Activated CD8-positive, alpha-beta memory T cell treated with anti-CD3 and anti-CD28 coated beads, Interleukin-2, amount 50 U/mL, for 1 hour (primary cell): ENCODE measurements around the gene INSRR.

Source experiments
- DNase-seq: peaks from one replicate; pipeline ENCODE4 v3.0.0-alpha.2; 2020; ENCODE audit errors: extremely low read depth

The INSRR gene

DNA sequence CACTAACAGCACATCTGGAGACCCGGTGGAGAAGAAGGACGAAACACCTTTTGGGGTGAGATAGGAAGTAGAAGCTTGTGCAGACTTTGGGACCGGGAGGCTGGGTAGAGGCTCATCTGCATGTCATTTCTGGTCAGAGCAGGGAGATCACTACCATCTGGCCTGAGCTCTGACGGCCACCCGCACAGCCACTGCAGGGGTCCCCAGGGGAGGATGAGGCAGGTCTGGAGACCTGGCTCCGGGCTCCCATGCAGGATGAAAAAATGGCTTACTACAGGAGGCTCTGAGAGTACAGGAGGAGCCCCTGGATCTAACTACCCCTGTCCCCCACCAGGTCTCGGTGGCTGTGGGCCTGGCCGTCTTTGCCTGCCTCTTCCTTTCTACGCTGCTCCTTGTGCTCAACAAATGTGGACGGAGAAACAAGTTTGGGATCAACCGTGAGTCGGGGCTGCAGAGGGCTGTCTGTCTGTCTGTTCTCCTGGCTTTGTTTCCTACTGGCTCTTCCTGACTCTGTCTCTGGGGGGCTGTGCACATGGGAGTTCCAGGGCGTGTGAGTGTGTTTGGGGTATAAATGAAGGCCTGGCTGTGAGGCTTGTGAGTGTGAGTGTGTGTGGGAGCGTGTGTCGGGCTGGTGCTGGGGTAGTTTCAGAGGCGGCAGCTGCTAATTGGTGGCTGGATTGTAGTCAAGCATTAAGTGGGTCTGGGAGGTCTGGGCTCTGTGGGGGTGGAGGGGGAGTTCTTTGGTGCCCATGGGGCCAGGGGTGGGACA, 15.8 kb upstream of the INSRR start:
- DNase-seq = no peak

DNA sequence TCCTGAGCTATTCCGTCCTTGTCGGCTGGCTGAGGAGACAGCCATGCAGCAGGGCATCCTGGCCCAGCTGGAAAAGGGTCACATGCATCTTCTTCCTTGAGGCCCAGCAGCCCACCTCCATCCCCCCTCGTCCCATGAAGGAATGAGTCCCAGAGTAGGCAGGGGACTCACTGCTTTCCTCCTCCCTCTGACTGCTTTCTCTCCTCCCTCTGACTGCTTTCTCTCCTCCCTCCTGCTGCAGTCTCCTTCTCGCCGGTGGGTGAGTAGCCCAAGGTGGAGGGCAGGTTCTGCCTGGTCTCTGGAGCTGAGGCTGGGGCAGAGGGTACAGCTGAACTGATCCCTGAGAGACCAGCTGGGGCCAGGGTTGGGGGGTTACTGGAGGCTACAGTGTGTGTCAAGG, 15.2 kb upstream of the INSRR start:
- DNase-seq = no peak

DNA sequence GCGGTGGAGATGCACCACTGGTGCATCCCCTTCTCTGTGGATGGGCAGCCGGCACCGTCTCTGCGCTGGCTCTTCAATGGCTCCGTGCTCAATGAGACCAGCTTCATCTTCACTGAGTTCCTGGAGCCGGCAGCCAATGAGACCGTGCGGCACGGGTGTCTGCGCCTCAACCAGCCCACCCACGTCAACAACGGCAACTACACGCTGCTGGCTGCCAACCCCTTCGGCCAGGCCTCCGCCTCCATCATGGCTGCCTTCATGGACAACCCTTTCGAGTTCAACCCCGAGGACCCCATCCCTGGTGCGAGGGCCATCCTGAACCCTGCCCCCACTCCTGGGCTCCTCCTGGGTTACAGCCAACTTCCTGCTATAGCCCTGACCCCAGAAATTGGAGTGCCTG, 14.7 kb upstream of the INSRR start:
- DNase-seq = no peak

GRCh38 chr1:156869455-156869854, 10.5 kb upstream of the INSRR start:
- DNase-seq = no peak

GRCh38 chr1:156868341-156868740, 9.4 kb upstream of the INSRR start:
- DNase-seq = no peak

- no peak for DNase-seq
Measured at GRCh38 chr1:156866249-156866909, 7.5 kb upstream of the INSRR start.

DNA sequence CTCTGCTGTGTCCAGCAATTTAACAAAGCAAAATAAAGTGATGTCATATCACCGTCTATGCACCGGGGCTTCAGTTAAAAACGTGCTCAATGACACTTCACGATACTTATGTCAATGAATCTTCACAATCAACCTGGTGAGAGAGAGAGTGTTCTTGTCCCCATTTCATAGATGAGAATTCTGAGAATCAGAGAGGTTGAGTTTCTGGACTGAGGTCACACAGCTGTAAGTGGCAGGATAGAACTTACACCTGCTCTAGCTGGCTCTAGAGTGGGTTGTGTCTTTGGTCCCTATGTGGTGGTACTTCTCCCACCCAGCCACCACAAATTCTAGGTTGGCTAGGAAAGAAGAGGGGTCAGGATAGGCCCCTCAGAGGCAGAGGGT, 6.9 kb upstream of the INSRR start:
- no peak for DNase-seq

GRCh38 chr1:156865258-156865657, 6.3 kb upstream of the INSRR start:
- no peak for DNase-seq

- no peak for DNase-seq
Measured at GRCh38 chr1:156864796-156865195, 5.9 kb upstream of the INSRR start.

- no peak for DNase-seq
Measured at GRCh38 chr1:156863631-156864030, 4.7 kb upstream of the INSRR start.

- no peak for DNase-seq
Measured at GRCh38 chr1:156862997-156863599, 4.2 kb upstream of the INSRR start.

GRCh38 chr1:156862584-156862983, 3.7 kb upstream of the INSRR start:
- no peak for DNase-seq

GRCh38 chr1:156860628-156861423, 1.9 kb upstream of the INSRR start, which contains the start of gene NTRK1:
TSS of gene NTRK1 (plus strand) at chr1:156860865. CDS start at chr1:156860935, 70 bp downstream.
- DNase-seq = no peak

DNA sequence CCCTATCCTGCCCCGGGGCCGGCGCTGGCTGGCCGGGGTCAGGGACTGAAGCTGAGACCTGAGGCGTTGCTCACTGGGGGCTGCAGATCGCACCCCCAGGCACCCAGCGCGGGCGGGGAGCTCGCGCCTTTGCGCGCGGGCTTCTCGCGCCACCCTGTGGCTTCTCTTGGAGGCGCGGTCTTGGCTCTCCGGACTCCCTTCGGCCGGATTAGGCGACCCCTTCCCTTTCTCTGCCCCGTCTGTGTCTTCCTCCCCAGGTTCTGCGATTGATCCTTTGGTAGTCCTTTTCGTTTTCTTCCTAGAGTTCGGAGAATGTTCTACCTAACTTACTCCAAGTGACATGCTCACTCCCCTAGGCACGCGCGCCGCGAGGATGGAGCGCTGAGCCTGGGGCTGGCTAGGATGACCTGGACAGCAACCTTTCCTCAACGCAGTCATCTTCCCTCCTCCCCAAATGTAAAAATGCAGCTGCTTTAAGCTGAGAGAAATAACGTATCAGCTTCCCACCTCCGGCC, 1.3 kb upstream of the INSRR start:
- DNase-seq = no peak

- no peak for DNase-seq
Measured at GRCh38 chr1:156859523-156860112, 701 bp upstream of the INSRR start.

GRCh38 chr1:156858555-156858956, 361 bp downstream of the INSRR start:
- no peak for DNase-seq

- DNase-seq = no peak
Measured at GRCh38 chr1:156857532-156857931, 1.4 kb downstream of the INSRR start.

- no peak for DNase-seq
Measured at GRCh38 chr1:156856282-156856785, 2.6 kb downstream of the INSRR start.

DNA sequence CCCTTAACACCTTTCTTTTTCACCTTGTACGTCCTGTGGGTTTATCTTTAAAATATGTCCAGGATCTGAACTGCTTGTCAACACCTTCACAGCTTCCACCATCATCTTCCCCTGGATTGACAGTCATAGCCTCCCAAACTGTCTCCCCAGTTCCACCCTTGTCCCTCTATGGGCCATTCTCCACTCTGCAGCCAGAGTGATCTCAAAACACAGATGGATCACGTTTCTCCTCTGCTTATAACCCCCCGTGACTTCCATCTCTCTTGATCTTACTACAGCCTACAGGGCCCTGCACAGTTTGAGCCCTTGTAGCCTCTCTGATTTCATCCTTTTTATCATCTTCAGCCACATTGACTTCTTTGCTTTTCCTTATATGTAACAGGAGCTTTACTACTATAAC, 4.3 kb downstream of the INSRR start:
- no peak for DNase-seq

GRCh38 chr1:156853761-156854160, 5.2 kb downstream of the INSRR start:
- DNase-seq = no peak

DNA sequence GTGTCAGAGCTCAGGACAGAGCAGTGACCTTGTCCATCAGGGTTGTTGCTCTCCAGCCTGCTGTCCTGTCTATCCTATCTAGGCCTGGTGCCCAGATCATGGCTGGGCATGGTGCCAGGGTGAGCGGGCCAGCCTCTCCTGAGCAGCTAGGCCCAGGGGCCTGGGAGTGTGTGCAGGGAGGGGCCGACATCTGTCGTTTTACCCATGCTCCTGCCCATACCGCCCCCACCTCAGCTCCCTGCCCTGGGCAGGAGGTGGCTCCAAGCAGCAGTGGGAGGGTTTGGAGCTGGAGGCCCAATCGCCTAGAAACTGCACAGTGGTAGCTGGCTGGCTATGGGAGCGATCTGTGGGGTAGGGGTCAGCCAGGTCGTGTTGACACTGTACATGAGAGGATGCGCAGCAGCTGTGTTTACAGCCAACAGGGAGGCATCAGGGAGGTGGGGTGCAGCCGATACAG, 6.5 kb downstream of the INSRR start:
- no peak for DNase-seq
